ENCODE results near the gene NIPA2. TPM values are rescaled to one million over a fixed set of nuclear protein-coding genes. Genes with fewer than 3 reads are reported as not detected.
"Not testable (repeated sequence)": the region's sequence is repeated elsewhere in the genome, so short reads cannot be mapped to it uniquely, and the experiment has no call there.

The NIPA2 gene
- total RNA-seq, 1 donor from 2014 or later, result 51.5 TPM

GRCh38 chr15:22795206-22796063 is 43.0 kb upstream of the NIPA2 start:
- peaks cover 6% of the 10 kb centered on the region for H3K4me1 Mint-ChIP-seq
- no peaks in the 10 kb centered on the region for H3K4me1 ChIP-seq
- H3K27ac Mint-ChIP-seq, result no peak overlapping the region
- H3K79me2 ChIP-seq (ENCODE audit: low read depth), result peaks cover 14% of the 10 kb centered on the region
- no peak overlapping the region for H3K4me3 Mint-ChIP-seq
- H3K36me3 Mint-ChIP-seq, result peaks cover 18% of the 10 kb centered on the region
- DNase-seq (ENCODE audit: low spot score), result no peak
- peaks cover 4% of the 10 kb centered on the region for H3K27me3 Mint-ChIP-seq (ENCODE audit: insufficient read depth, low read depth)
- no peak overlapping the region for H2AFZ ChIP-seq (replicated peaks)
- H3K27me3 ChIP-seq, result no peaks in the 10 kb centered on the region
- no peak overlapping the region for H3K9ac ChIP-seq
- H3K36me3 ChIP-seq, result no peaks in the 10 kb centered on the region
- no peak overlapping the region for H3K4me3 ChIP-seq
- peaks cover 3% of the 10 kb centered on the region for H4K20me1 ChIP-seq (ENCODE audit: low read depth)
- H3K27ac ChIP-seq, result no peak overlapping the region
- H3K9me3 ChIP-seq (ENCODE audit: low read depth), result no peaks in the 10 kb centered on the region
- H3F3A ChIP-seq (ENCODE audit: low read depth), result no peaks in the 10 kb centered on the region
- TF ChIP-seq, protein P1, sequence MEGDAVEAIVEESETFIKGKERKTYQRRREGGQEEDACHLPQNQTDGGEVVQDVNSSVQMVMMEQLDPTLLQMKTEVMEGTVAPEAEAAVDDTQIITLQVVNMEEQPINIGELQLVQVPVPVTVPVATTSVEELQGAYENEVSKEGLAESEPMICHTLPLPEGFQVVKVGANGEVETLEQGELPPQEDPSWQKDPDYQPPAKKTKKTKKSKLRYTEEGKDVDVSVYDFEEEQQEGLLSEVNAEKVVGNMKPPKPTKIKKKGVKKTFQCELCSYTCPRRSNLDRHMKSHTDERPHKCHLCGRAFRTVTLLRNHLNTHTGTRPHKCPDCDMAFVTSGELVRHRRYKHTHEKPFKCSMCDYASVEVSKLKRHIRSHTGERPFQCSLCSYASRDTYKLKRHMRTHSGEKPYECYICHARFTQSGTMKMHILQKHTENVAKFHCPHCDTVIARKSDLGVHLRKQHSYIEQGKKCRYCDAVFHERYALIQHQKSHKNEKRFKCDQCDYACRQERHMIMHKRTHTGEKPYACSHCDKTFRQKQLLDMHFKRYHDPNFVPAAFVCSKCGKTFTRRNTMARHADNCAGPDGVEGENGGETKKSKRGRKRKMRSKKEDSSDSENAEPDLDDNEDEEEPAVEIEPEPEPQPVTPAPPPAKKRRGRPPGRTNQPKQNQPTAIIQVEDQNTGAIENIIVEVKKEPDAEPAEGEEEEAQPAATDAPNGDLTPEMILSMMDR (IDR thresholded peaks at IDR 0.05), result no peak
- TF ChIP-seq EZH2 (IDR thresholded peaks at IDR 0.05), result no peak
- no peak for TF ChIP-seq EZH2phosphoT487 (IDR thresholded peaks at IDR 0.05)
- peaks cover 16% of the 10 kb centered on the region for H3K9me3 Mint-ChIP-seq
- no peak overlapping the region for H3K4me2 ChIP-seq

DNA sequence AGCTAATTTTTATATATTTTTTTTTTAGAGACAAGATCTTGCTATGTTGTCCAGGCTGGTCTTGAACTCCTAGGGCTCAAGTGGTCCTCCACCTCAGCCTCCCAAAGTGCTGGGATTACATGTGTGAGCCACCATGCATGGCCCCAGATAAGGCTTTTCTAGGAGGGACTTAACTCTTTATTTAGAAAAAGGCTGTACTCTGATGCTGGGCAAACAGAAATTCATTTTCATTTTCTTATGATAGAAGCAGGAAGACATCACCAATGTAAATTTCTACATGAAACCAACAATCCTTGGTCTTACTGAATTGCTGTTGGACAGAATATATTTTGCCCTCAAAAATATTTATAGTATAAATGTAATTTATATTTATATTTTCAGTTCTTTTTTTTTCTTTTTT is 42.4 kb upstream of the NIPA2 start:
- H3K36me3 Mint-ChIP-seq, result peaks cover 18% of the 10 kb centered on the region
- Histone ChIP-seq H3K27me3 (no peaks in the 10 kb centered on the region), H3K9me3 (ENCODE audit: low read depth) (no peaks in the 10 kb centered on the region), H3K79me2 (ENCODE audit: low read depth) (peaks cover 8% of the 10 kb centered on the region), H3K27ac (no peak overlapping the region), H3K4me3 (no peak overlapping the region), H3K4me1 (no peaks in the 10 kb centered on the region), H3K36me3 (no peaks in the 10 kb centered on the region), H3F3A (ENCODE audit: low read depth) (no peaks in the 10 kb centered on the region), H3K4me2 (no peak overlapping the region), H2AFZ (replicated peaks) (no peak overlapping the region), H3K9ac (no peak overlapping the region), H4K20me1 (ENCODE audit: low read depth) (peaks cover under 1% of the 10 kb centered on the region)
- TF ChIP-seq EZH2 (IDR thresholded peaks at IDR 0.05) (no peak), EZH2phosphoT487 (IDR thresholded peaks at IDR 0.05) (no peak)
- TF ChIP-seq, protein P1 (IDR thresholded peaks at IDR 0.05), result no peak
- no peak overlapping the region for H3K4me3 Mint-ChIP-seq
- H3K27ac Mint-ChIP-seq, result no peak overlapping the region
- H3K9me3 Mint-ChIP-seq, result peaks cover 16% of the 10 kb centered on the region
- DNase-seq (ENCODE audit: low spot score), result no peak
- peaks cover 4% of the 10 kb centered on the region for H3K27me3 Mint-ChIP-seq (ENCODE audit: insufficient read depth, low read depth)
- peaks cover 6% of the 10 kb centered on the region for H3K4me1 Mint-ChIP-seq

- TF ChIP-seq, protein P1 (IDR thresholded peaks at IDR 0.05), result no peak
- TF ChIP-seq EZH2phosphoT487 (IDR thresholded peaks at IDR 0.05) (no peak), EZH2 (IDR thresholded peaks at IDR 0.05) (no peak)
- peaks cover 6% of the 10 kb centered on the region for H3K36me3 Mint-ChIP-seq
- Histone ChIP-seq H3K4me2 (no peak overlapping the region), H3F3A (ENCODE audit: low read depth) (no peaks in the 10 kb centered on the region), H3K9ac (no peak overlapping the region), H3K4me1 (no peaks in the 10 kb centered on the region), H3K27ac (no peak overlapping the region), H4K20me1 (ENCODE audit: low read depth) (no peaks in the 10 kb centered on the region), H3K36me3 (no peaks in the 10 kb centered on the region), H3K9me3 (ENCODE audit: low read depth) (no peaks in the 10 kb centered on the region), H2AFZ (replicated peaks) (no peak overlapping the region), H3K79me2 (ENCODE audit: low read depth) (peaks cover 7% of the 10 kb centered on the region), H3K4me3 (no peak overlapping the region), H3K27me3 (no peaks in the 10 kb centered on the region)
- no peak for DNase-seq (ENCODE audit: low spot score)
- peaks cover 6% of the 10 kb centered on the region for H3K9me3 Mint-ChIP-seq
- H3K4me3 Mint-ChIP-seq, result no peak overlapping the region
- H3K27ac Mint-ChIP-seq, result no peak overlapping the region
- peaks cover 3% of the 10 kb centered on the region for H3K27me3 Mint-ChIP-seq (ENCODE audit: insufficient read depth, low read depth)
- no peaks in the 10 kb centered on the region for H3K4me1 Mint-ChIP-seq
These were observed 38.6 kb upstream of the NIPA2 start for GRCh38 chr15:22799902-22800301.

GRCh38 chr15:22803006-22803405 is 35.5 kb upstream of the NIPA2 start:
- not testable (repeated sequence) for H3F3A ChIP-seq (ENCODE audit: low read depth); H3K4me3 Mint-ChIP-seq; H3K27me3 Mint-ChIP-seq (ENCODE audit: insufficient read depth, low read depth); H3K4me3 ChIP-seq; H3K9ac ChIP-seq; H3K9me3 ChIP-seq (ENCODE audit: low read depth); H3K27me3 ChIP-seq; H3K36me3 ChIP-seq; H2AFZ ChIP-seq (replicated peaks); H3K9me3 Mint-ChIP-seq; DNase-seq (ENCODE audit: low spot score); H3K4me1 Mint-ChIP-seq; H3K36me3 Mint-ChIP-seq; H3K4me2 ChIP-seq; H3K4me1 ChIP-seq; H3K27ac Mint-ChIP-seq; H4K20me1 ChIP-seq (ENCODE audit: low read depth); H3K27ac ChIP-seq; H3K79me2 ChIP-seq (ENCODE audit: low read depth)

Measured in neural progenitor cell (in vitro differentiated cells).